Measurements from ENCODE around the gene C1QTNF5. TPM values are rescaled to one million over a fixed set of nuclear protein-coding genes. Genes with fewer than 3 reads are reported as not detected.

Gene C1QTNF5
- total RNA-seq, 1 donor from 2014 or later: 1.3 TPM

GRCh38 chr11:119363851-119364590, 23.3 kb upstream of the C1QTNF5 start:
- DNase-seq (ENCODE audit: low read depth) (no peak), FAIRE-seq (no peak)
- TF ChIP-seq, protein P1, sequence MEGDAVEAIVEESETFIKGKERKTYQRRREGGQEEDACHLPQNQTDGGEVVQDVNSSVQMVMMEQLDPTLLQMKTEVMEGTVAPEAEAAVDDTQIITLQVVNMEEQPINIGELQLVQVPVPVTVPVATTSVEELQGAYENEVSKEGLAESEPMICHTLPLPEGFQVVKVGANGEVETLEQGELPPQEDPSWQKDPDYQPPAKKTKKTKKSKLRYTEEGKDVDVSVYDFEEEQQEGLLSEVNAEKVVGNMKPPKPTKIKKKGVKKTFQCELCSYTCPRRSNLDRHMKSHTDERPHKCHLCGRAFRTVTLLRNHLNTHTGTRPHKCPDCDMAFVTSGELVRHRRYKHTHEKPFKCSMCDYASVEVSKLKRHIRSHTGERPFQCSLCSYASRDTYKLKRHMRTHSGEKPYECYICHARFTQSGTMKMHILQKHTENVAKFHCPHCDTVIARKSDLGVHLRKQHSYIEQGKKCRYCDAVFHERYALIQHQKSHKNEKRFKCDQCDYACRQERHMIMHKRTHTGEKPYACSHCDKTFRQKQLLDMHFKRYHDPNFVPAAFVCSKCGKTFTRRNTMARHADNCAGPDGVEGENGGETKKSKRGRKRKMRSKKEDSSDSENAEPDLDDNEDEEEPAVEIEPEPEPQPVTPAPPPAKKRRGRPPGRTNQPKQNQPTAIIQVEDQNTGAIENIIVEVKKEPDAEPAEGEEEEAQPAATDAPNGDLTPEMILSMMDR (IDR thresholded peaks at IDR 0.05; ENCODE audit: insufficient read depth, low read length, severe bottlenecking): no peak
- no peaks in the 10 kb centered on the region for H3K27me3 ChIP-seq (ENCODE audit: control insufficient read depth, insufficient read depth, low read length)
- no peaks in the 10 kb centered on the region for H3K36me3 ChIP-seq (ENCODE audit: control insufficient read depth, insufficient read depth, low read length)
- peak overlapping the region; percentile 43 for H3K4me3 ChIP-seq (ENCODE audit: low read depth, low read length)

GRCh38 chr11:119363081-119363850, 22.6 kb upstream of the C1QTNF5 start:
- peak overlapping the region; percentile 43 for H3K4me3 ChIP-seq (ENCODE audit: low read depth, low read length)
- TF ChIP-seq, protein P1 (IDR thresholded peaks at IDR 0.05; ENCODE audit: insufficient read depth, low read length, severe bottlenecking): no peak
- H3K36me3 ChIP-seq (ENCODE audit: control insufficient read depth, insufficient read depth, low read length): no peaks in the 10 kb centered on the region
- no peak for DNase-seq (ENCODE audit: low read depth)
- no peaks in the 10 kb centered on the region for H3K27me3 ChIP-seq (ENCODE audit: control insufficient read depth, insufficient read depth, low read length)
- no peak for FAIRE-seq

DNA sequence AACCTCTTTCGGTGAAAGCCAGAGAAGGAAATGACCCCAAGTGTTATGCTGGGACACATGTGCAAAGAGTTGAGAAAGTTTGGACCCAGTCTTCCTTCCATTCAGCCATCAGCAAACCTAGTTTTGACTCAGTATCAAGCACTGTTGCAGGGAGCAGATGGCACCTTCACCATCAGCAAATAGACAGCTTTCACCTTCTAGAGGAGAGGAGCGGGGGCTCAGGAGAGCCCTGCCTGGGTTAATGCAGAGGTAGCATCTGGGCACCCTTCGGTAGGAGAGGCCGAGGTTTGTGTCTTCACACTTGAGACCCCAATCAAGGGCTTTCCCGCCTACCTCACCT, 22.0 kb upstream of the C1QTNF5 start:
- DNase-seq (ENCODE audit: low read depth) (no peak), FAIRE-seq (peak; percentile 50)
- Histone ChIP-seq H3K27me3 (ENCODE audit: control insufficient read depth, insufficient read depth, low read length) (no peaks in the 10 kb centered on the region), H3K36me3 (ENCODE audit: control insufficient read depth, insufficient read depth, low read length) (no peaks in the 10 kb centered on the region), H3K4me3 (ENCODE audit: low read depth, low read length) (no peak overlapping the region)
- TF ChIP-seq, protein P1 (IDR thresholded peaks at IDR 0.05; ENCODE audit: insufficient read depth, low read length, severe bottlenecking): no peak

GRCh38 chr11:119361941-119362725, 21.4 kb upstream of the C1QTNF5 start:
- Histone ChIP-seq H3K36me3 (ENCODE audit: control insufficient read depth, insufficient read depth, low read length) (no peaks in the 10 kb centered on the region), H3K27me3 (ENCODE audit: control insufficient read depth, insufficient read depth, low read length) (no peaks in the 10 kb centered on the region), H3K4me3 (ENCODE audit: low read depth, low read length) (no peak overlapping the region)
- peak; percentile 52 for FAIRE-seq
- no peak for DNase-seq (ENCODE audit: low read depth)
- TF ChIP-seq, protein P1 (IDR thresholded peaks at IDR 0.05; ENCODE audit: insufficient read depth, low read length, severe bottlenecking): no peak

- peak; percentile 80 for FAIRE-seq
- TF ChIP-seq, protein P1 (IDR thresholded peaks at IDR 0.05; ENCODE audit: insufficient read depth, low read length, severe bottlenecking): no peak
- Histone ChIP-seq H3K4me3 (ENCODE audit: low read depth, low read length) (no peak overlapping the region), H3K27me3 (ENCODE audit: control insufficient read depth, insufficient read depth, low read length) (no peaks in the 10 kb centered on the region), H3K36me3 (ENCODE audit: control insufficient read depth, insufficient read depth, low read length) (no peaks in the 10 kb centered on the region)
- DNase-seq (ENCODE audit: low read depth): peak; percentile 98
Observed at GRCh38 chr11:119361056-119361787, 20.5 kb upstream of the C1QTNF5 start.

All from bronchial epithelial cell (primary cell).